IPS-20b (cell line): Measurements from ENCODE around the gene MEOX1.
A peak's percentile ranks its signal among the peaks of the same experiment; 100 is the strongest.

Experiments used
- H3K27ac ChIP-seq: one replicate; pipeline ENCODE4 v1.5.1; 2013; ENCODE audit warnings: low read length
- H3K27me3 ChIP-seq: 2 replicates; pipeline ENCODE4 v1.6.1; 2013; ENCODE audit warnings: mild to moderate bottlenecking, low read length, inconsistent platforms; ENCODE audit not compliant: insufficient read depth
- H3K36me3 ChIP-seq: 2 replicates; pipeline ENCODE4 v1.6.1; 2013; ENCODE audit warnings: low read depth, mild to moderate bottlenecking, inconsistent platforms, low read length, moderate library complexity; ENCODE audit not compliant: insufficient read depth
- H3K4me1 ChIP-seq: 2 replicates; pipeline ENCODE4 v1.6.1; 2013; ENCODE audit warnings: mild to moderate bottlenecking, control low read depth, inconsistent platforms, low read length, moderate library complexity; ENCODE audit not compliant: insufficient read depth
- H3K4me3 ChIP-seq: 2 replicates; pipeline ENCODE4 v1.5.1; 2013; ENCODE audit warnings: mild to moderate bottlenecking, low read length, inconsistent platforms
- H3K9ac ChIP-seq: 2 replicates; pipeline ENCODE4 v1.6.1; 2013; ENCODE audit warnings: low read depth, mild to moderate bottlenecking, inconsistent platforms, low read length, moderate library complexity
- H3K9me3 ChIP-seq: 2 replicates; pipeline ENCODE4 v1.6.1; 2013; ENCODE audit warnings: mild to moderate bottlenecking, low read depth, low read length, inconsistent platforms; ENCODE audit not compliant: insufficient read depth

The MEOX1 gene

GRCh38 chr17:43645450-43645764, 16.3 kb downstream of the MEOX1 start:
- H3K9ac ChIP-seq, result no peak overlapping the region
- peaks cover 4% of the 10 kb centered on the region for H3K4me1 ChIP-seq
- no peaks in the 10 kb centered on the region for H3K9me3 ChIP-seq
- H3K27me3 ChIP-seq, result peaks cover 23% of the 10 kb centered on the region
- peak overlapping the region; percentile 56; the same call in 1 of the 2 replicates for H3K4me3 ChIP-seq
- no peaks in the 10 kb centered on the region for H3K36me3 ChIP-seq
- no peak overlapping the region for H3K27ac ChIP-seq

DNA sequence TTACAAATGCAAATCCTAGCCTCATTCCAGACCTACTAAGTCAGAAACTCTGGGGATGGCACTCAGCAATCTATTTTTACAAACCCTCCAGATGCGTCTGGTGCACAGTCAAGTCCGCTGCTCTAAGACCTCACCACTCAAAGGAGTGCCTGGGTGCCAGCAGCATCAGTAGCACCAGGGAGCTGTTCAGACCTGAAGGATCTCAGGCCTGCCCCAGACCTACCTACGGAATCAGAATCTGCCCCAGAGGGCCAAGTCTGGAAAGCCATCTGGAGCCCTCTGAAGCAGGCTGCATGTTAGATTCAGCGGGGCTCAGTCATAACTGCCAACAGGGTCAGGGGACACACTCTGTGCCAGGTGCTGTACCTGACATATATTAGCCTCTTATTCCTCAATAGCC, 17.6 kb downstream of the MEOX1 start:
- no peak overlapping the region for H3K27ac ChIP-seq
- peaks cover 23% of the 10 kb centered on the region for H3K27me3 ChIP-seq
- peaks cover 4% of the 10 kb centered on the region for H3K4me1 ChIP-seq
- H3K36me3 ChIP-seq, result no peaks in the 10 kb centered on the region
- H3K9ac ChIP-seq, result no peak overlapping the region
- no peak overlapping the region for H3K4me3 ChIP-seq
- H3K9me3 ChIP-seq, result no peaks in the 10 kb centered on the region

GRCh38 chr17:43641416-43641815, 20.3 kb downstream of the MEOX1 start:
- no peaks in the 10 kb centered on the region for H3K9me3 ChIP-seq
- H3K9ac ChIP-seq, result no peak overlapping the region

GRCh38 chr17:43640491-43641252, 21.1 kb downstream of the MEOX1 start:
- Histone ChIP-seq H3K36me3 (no peaks in the 10 kb centered on the region), H3K4me1 (peaks cover 4% of the 10 kb centered on the region), H3K9me3 (no peaks in the 10 kb centered on the region), H3K4me3 (no peak overlapping the region), H3K9ac (no peak overlapping the region), H3K27me3 (peaks cover 4% of the 10 kb centered on the region), H3K27ac (no peak overlapping the region)

More at GRCh38 chr17:43641416-43641815, 20.3 kb downstream of the MEOX1 start:
- no peak overlapping the region for H3K27ac ChIP-seq
- H3K4me3 ChIP-seq, result no peak overlapping the region
- H3K4me1 ChIP-seq, result peaks cover 4% of the 10 kb centered on the region
- H3K27me3 ChIP-seq, result peaks cover 11% of the 10 kb centered on the region
- no peaks in the 10 kb centered on the region for H3K36me3 ChIP-seq

DNA sequence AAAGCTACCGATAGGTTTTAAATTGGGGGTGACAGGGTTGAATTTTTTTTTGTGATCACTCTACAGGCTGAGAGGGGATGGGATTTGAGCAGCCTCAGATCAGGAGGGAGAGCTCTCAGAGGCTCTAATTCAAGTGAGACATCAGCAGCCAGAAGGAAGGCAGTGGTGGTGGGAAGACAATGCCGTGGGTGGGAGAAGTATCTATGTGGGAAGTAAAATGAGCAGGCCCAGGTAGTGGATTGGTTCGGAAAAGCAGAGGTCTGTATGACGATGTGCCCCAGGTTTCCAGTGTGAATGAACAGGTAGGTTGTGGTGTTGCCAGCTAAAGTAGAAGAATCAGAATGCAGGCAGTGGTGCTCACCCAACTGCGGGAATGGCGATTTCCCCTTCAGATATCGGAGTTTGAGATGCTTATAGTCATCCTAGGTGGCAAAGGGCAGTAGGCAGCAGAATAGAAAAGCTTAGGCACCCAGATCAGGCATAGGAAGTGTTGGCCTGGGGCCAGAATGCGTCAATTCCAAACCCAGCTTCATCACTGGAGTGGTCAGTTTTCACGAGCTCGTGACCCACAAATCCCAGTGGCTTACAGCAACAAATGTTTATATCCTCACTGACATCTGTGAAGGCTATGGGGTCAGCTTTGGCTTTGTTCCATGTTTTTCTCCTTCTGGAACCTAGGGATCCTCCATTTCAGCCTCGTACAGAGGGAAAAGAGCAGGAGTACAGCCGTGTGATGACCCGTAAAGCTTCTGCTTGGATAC, 24.0 kb downstream of the MEOX1 start:
- Histone ChIP-seq H3K4me3 (no peak overlapping the region), H3K27ac (no peak overlapping the region), H3K9ac (no peak overlapping the region), H3K36me3 (no peaks in the 10 kb centered on the region), H3K27me3 (no peaks in the 10 kb centered on the region; the same call in 1 of the 2 replicates), H3K9me3 (no peaks in the 10 kb centered on the region), H3K4me1 (no peaks in the 10 kb centered on the region)

GRCh38 chr17:43636426-43636825, 25.3 kb downstream of the MEOX1 start:
- H3K27me3 ChIP-seq, result no peaks in the 10 kb centered on the region; the same call in 1 of the 2 replicates

GRCh38 chr17:43634591-43635125, 27.1 kb downstream of the MEOX1 start:
- no peak overlapping the region for H3K27ac ChIP-seq
- H3K4me1 ChIP-seq, result no peaks in the 10 kb centered on the region
- H3K27me3 ChIP-seq, result no peaks in the 10 kb centered on the region
- H3K9ac ChIP-seq, result no peak overlapping the region
- no peak overlapping the region for H3K4me3 ChIP-seq
- H3K9me3 ChIP-seq, result no peaks in the 10 kb centered on the region
- H3K36me3 ChIP-seq, result no peaks in the 10 kb centered on the region

More at GRCh38 chr17:43636426-43636825, 25.3 kb downstream of the MEOX1 start:
- no peak overlapping the region for H3K4me3 ChIP-seq
- no peaks in the 10 kb centered on the region for H3K9me3 ChIP-seq
- no peaks in the 10 kb centered on the region for H3K4me1 ChIP-seq
- H3K27ac ChIP-seq, result no peak overlapping the region
- no peaks in the 10 kb centered on the region for H3K36me3 ChIP-seq
- H3K9ac ChIP-seq, result no peak overlapping the region

DNA sequence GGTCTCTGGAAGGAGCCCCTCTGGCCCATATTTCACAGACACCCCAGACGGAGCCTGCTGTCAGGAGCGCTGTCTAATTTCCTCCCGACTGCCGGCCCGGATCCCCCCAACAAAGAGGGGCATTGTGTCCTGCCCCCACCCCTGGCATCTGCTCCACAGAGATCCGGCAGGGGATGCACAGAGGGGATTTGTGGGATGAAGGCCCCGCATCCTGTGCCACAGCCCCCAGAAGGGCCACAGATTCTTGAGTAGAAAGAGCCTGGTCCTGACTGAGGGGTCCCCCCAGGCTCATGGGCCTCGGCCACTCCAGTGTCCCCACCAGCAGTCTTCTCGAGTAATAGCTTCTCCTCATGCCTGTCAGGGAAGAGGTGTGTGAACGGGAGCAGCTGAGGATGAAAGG, 29.5 kb downstream of the MEOX1 start:
- no peak overlapping the region for H3K9ac ChIP-seq
- no peak overlapping the region for H3K27ac ChIP-seq
- no peaks in the 10 kb centered on the region for H3K9me3 ChIP-seq
- peaks cover 7% of the 10 kb centered on the region; the same call in 1 of the 2 replicates for H3K4me1 ChIP-seq
- no peak overlapping the region for H3K4me3 ChIP-seq
- no peaks in the 10 kb centered on the region for H3K36me3 ChIP-seq
- no peaks in the 10 kb centered on the region for H3K27me3 ChIP-seq

DNA sequence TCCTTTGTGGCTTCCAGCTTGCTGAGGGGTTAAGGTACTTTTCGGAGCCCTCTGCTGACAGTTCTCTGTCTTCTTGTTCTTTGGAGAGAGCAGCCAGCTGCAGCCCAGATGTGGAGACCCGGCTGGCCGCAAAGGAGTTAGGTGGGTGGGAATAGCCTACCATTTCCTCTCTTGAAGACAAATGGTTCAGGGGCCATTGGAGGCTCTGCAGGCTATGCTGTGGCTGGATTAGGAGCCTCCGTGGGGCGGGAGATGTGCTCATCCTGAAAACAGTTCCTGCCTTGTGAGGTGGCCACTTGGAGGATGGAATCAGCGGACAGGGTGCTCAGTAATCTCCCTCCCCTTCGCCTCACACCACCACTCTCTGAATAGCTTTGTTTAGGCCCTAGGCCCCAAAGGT, 30.3 kb downstream of the MEOX1 start:
- Histone ChIP-seq H3K4me1 (peaks cover 7% of the 10 kb centered on the region; the same call in 1 of the 2 replicates), H3K27me3 (no peaks in the 10 kb centered on the region), H3K9ac (no peak overlapping the region), H3K27ac (no peak overlapping the region), H3K4me3 (no peak overlapping the region), H3K9me3 (no peaks in the 10 kb centered on the region), H3K36me3 (no peaks in the 10 kb centered on the region)

DNA sequence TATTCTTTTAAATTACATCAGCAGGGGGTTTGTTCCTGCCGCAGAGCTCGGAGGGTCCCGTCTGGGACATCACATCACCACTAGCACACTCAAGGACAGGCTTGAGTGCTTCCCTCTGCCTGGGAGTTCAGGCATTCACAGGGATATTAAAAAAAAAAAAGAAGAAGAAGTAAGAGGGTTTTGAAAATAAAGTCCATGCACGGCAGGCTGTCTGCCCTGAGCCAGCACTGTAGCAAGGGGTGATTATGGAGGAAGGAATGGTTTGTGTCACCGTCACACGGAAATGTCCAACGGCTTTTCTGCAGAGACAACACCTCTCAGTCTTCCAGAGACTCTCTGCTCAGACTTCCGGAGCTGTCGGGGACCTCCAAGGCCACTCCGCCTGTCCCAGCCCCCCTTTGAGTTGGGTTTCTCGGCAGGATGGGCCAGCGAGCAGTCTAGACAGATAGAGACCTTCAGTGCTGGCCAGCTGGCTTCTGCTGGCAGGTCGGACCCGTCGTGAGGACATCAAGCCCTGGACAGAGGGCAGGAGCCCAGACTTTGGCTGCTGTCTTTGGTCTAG, 33.6 kb downstream of the MEOX1 start:
- no peak overlapping the region for H3K27ac ChIP-seq
- no peaks in the 10 kb centered on the region for H3K27me3 ChIP-seq
- no peak overlapping the region for H3K9ac ChIP-seq
- H3K9me3 ChIP-seq, result no peaks in the 10 kb centered on the region
- peaks cover 7% of the 10 kb centered on the region; the same call in 1 of the 2 replicates for H3K4me1 ChIP-seq
- H3K4me3 ChIP-seq, result no peak overlapping the region
- H3K36me3 ChIP-seq, result no peaks in the 10 kb centered on the region

DNA sequence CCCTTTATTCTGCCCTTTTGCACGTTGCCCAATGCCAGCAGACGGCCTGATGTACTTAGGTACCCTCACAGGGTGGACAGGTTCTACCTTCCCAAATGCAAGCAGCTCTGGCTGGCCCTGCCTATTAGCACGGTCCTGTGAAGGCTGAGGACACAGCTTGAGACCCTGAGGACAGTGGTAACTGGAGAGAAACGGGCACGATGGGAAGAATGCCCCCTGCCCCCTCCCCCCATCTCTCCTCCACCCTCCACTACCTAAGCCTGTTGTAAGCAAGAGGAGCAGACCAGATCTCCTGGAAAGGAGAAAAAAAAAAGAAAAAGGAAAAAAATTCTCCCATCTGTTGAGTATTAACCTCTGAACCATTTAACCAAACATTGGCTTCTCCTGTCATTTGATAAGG, 34.1 kb downstream of the MEOX1 start:
- H3K9ac ChIP-seq, result no peak overlapping the region
- H3K27ac ChIP-seq, result no peak overlapping the region
- no peak overlapping the region for H3K4me3 ChIP-seq
- no peaks in the 10 kb centered on the region for H3K27me3 ChIP-seq
- H3K9me3 ChIP-seq, result no peaks in the 10 kb centered on the region
- peaks cover 7% of the 10 kb centered on the region; the same call in 1 of the 2 replicates for H3K4me1 ChIP-seq
- H3K36me3 ChIP-seq, result no peaks in the 10 kb centered on the region
